Measurements from ENCODE around the gene DDX20. TPM values are rescaled to one million over a fixed set of nuclear protein-coding genes. Genes with fewer than 3 reads are reported as not detected.
A peak's percentile ranks its signal among the peaks of the same experiment; 100 is the strongest.

DDX20 gene
- total RNA-seq, 1 donor from 2014 or later = 15.4 TPM

- no peak for DNase-seq
Measured at GRCh38 chr1:111747947-111748346, 7.8 kb upstream of the DDX20 start.

- DNase-seq = no peak
Measured at GRCh38 chr1:111749628-111750027, 6.1 kb upstream of the DDX20 start.

- no peak for DNase-seq
Measured at GRCh38 chr1:111750856-111751255, 4.8 kb upstream of the DDX20 start.

- DNase-seq = no peak
Measured at GRCh38 chr1:111751906-111752575, 3.7 kb upstream of the DDX20 start.

GRCh38 chr1:111754984-111755330, 744 bp upstream of the DDX20 start:
- DNase-seq = peak; percentile 80

GRCh38 chr1:111756124-111756513, 418 bp downstream of the DDX20 start:
- DNase-seq = no peak

GRCh38 chr1:111758373-111758772, 2.7 kb downstream of the DDX20 start:
- no peak for DNase-seq

- no peak for DNase-seq
Measured at GRCh38 chr1:111761717-111762116, 6.0 kb downstream of the DDX20 start.

GRCh38 chr1:111762332-111762731, 6.6 kb downstream of the DDX20 start:
- no peak for DNase-seq

GRCh38 chr1:111768023-111768422, 12.3 kb downstream of the DDX20 start:
- no peak for DNase-seq

GRCh38 chr1:111768625-111769024, 12.9 kb downstream of the DDX20 start:
- DNase-seq = no peak

GRCh38 chr1:111769517-111770146, 13.9 kb downstream of the DDX20 start:
- DNase-seq = peak; percentile 83

GRCh38 chr1:111770916-111771315, 15.2 kb downstream of the DDX20 start:
- no peak for DNase-seq

GRCh38 chr1:111775966-111776365, 20.3 kb downstream of the DDX20 start:
- no peak for DNase-seq

- DNase-seq = no peak
Measured at GRCh38 chr1:111776391-111776790, 20.7 kb downstream of the DDX20 start.

GRCh38 chr1:111776861-111777260, 21.2 kb downstream of the DDX20 start:
- DNase-seq = no peak

- no peak for DNase-seq
Measured at GRCh38 chr1:111777301-111777700, 21.6 kb downstream of the DDX20 start.

GRCh38 chr1:111778066-111778465, 22.4 kb downstream of the DDX20 start:
- DNase-seq = no peak

GRCh38 chr1:111778541-111779051, 22.9 kb downstream of the DDX20 start:
- no peak for DNase-seq

GRCh38 chr1:111779546-111779945, 23.8 kb downstream of the DDX20 start:
- no peak for DNase-seq

GRCh38 chr1:111784273-111784901, 28.7 kb downstream of the DDX20 start:
- DNase-seq = no peak

GRCh38 chr1:111786669-111787207, 31.0 kb downstream of the DDX20 start:
- no peak for DNase-seq

GRCh38 chr1:111789142-111789541, 33.4 kb downstream of the DDX20 start:
- peak; percentile 9 for DNase-seq
